22Rv1 (cell line): Measurements from ENCODE around the gene PMF1.

ENCODE experiments used
- H3K27ac ChIP-seq: fragments of 450-650 bp; 2 replicates; pipeline ENCODE4 v1.5.1; 2017
- CTCF ChIP-seq: fragments of 450-650 bp; IDR thresholded peaks from 2 replicates; pipeline ENCODE4 v1.5.1; 2017; ENCODE audit warnings: mild to moderate bottlenecking
- ZFX ChIP-seq: fragments of 450-650 bp; IDR thresholded peaks from 2 replicates; pipeline ENCODE4 v1.6.1; 2017; ENCODE audit warnings: antibody characterized with exemption, borderline replicate concordance

PMF1 gene

GRCh38 chr1:156284757-156285156 is 72.0 kb downstream of the PMF1 start:
- peak overlapping the region; percentile 85 for H3K27ac ChIP-seq
- no peak for TF ChIP-seq CTCF
- no peak for TF ChIP-seq ZFX

GRCh38 chr1:156285437-156285836 is 72.6 kb downstream of the PMF1 start:
- TF ChIP-seq ZFX = no peak
- no peak for TF ChIP-seq CTCF
- peak overlapping the region; percentile 85; the same call in 1 of the 2 replicates for H3K27ac ChIP-seq

- H3K27ac ChIP-seq = no peak overlapping the region
- TF ChIP-seq CTCF (no peak), ZFX (no peak)
Observed at GRCh38 chr1:156286061-156286460, 73.3 kb downstream of the PMF1 start.
